ENCODE results near the gene SLC25A21.
A peak's percentile ranks its signal among the peaks of the same experiment; 100 is the strongest.

SLC25A21 gene

GRCh38 chr14:37045340-37046061 lies 126.9 kb downstream of the SLC25A21 start:
- DNase-seq (ENCODE audit: low spot score) = no peak

- DNase-seq (ENCODE audit: low spot score) = peak; percentile 5
Measured at GRCh38 chr14:37037636-37038387, 134.6 kb downstream of the SLC25A21 start.

- peak; percentile 6 for DNase-seq (ENCODE audit: low spot score)
Measured at GRCh38 chr14:37036669-37037341, 135.6 kb downstream of the SLC25A21 start.

GRCh38 chr14:37035401-37035800 lies 137.0 kb downstream of the SLC25A21 start:
- DNase-seq (ENCODE audit: low spot score) = no peak

- peak; percentile 48 for DNase-seq (ENCODE audit: low spot score)
Measured at GRCh38 chr14:37034410-37035285, 137.8 kb downstream of the SLC25A21 start.

- DNase-seq (ENCODE audit: low spot score) = no peak
Measured at GRCh38 chr14:37032863-37033262, 139.5 kb downstream of the SLC25A21 start.

- DNase-seq (ENCODE audit: low spot score) = peak; percentile 8
Measured at GRCh38 chr14:37027188-37027824, 145.1 kb downstream of the SLC25A21 start.

GRCh38 chr14:37023875-37024565 lies 148.4 kb downstream of the SLC25A21 start:
- DNase-seq (ENCODE audit: low spot score) = no peak

- DNase-seq (ENCODE audit: low spot score) = no peak
Measured at GRCh38 chr14:37021390-37021789, 151.0 kb downstream of the SLC25A21 start.

- no peak for DNase-seq (ENCODE audit: low spot score)
Measured at GRCh38 chr14:37019488-37019887, 152.9 kb downstream of the SLC25A21 start.

GRCh38 chr14:37018571-37019240 lies 153.7 kb downstream of the SLC25A21 start:
- DNase-seq (ENCODE audit: low spot score) = no peak

GRCh38 chr14:37013078-37013477 lies 159.3 kb downstream of the SLC25A21 start:
- no peak for DNase-seq (ENCODE audit: low spot score)

- DNase-seq (ENCODE audit: low spot score) = no peak
Measured at GRCh38 chr14:36998686-36999085, 173.7 kb downstream of the SLC25A21 start.

GRCh38 chr14:36997843-36998242 lies 174.6 kb downstream of the SLC25A21 start:
- DNase-seq (ENCODE audit: low spot score) = no peak

- DNase-seq (ENCODE audit: low spot score) = no peak
Measured at GRCh38 chr14:36996857-36997590, 175.4 kb downstream of the SLC25A21 start.

- DNase-seq (ENCODE audit: low spot score) = peak; percentile 72
Measured at GRCh38 chr14:36996133-36996856, 176.1 kb downstream of the SLC25A21 start.

GRCh38 chr14:36989806-36990205 lies 182.6 kb downstream of the SLC25A21 start:
- DNase-seq (ENCODE audit: low spot score) = no peak

- no peak for DNase-seq (ENCODE audit: low spot score)
Measured at GRCh38 chr14:36988989-36989388, 183.4 kb downstream of the SLC25A21 start.

GRCh38 chr14:36988568-36988967 lies 183.8 kb downstream of the SLC25A21 start:
- no peak for DNase-seq (ENCODE audit: low spot score)
